IPS-NIHi7 (cell line): ENCODE data around the gene TEKT5.
"Not testable (repeated sequence)": the region's sequence is repeated elsewhere in the genome, so short reads cannot be mapped to it uniquely, and the experiment has no call there.

ENCODE experiments used
- DNase-seq: peaks from one replicate; pipeline ENCODE4 v3.0.0; 2012; ENCODE audit warnings: mixed read lengths; ENCODE audit errors: extremely low spot score

Gene TEKT5

GRCh38 chr16:10633429-10633828 is 61.3 kb downstream of the TEKT5 start:
- DNase-seq, result not testable (repeated sequence)

GRCh38 chr16:10631886-10632285 is 62.8 kb downstream of the TEKT5 start:
- DNase-seq, result no peak

GRCh38 chr16:10629592-10629963 is 65.2 kb downstream of the TEKT5 start:
- DNase-seq, result peak; percentile 72

GRCh38 chr16:10625595-10626357 is 69.0 kb downstream of the TEKT5 start:
- no peak for DNase-seq

GRCh38 chr16:10624527-10624926 is 70.2 kb downstream of the TEKT5 start:
- DNase-seq, result no peak

- no peak for DNase-seq
These were observed 71.7 kb downstream of the TEKT5 start for GRCh38 chr16:10623059-10623458.

- DNase-seq, result peak; percentile 50
These were observed 72.5 kb downstream of the TEKT5 start for GRCh38 chr16:10622036-10622921.

GRCh38 chr16:10621216-10621949 is 73.3 kb downstream of the TEKT5 start:
- DNase-seq, result not testable (repeated sequence)

GRCh38 chr16:10620120-10620519 is 74.6 kb downstream of the TEKT5 start:
- no peak for DNase-seq

GRCh38 chr16:10619271-10619849 is 75.4 kb downstream of the TEKT5 start:
- DNase-seq, result peak; percentile 67

- DNase-seq, result no peak
These were observed 76.0 kb downstream of the TEKT5 start for GRCh38 chr16:10618710-10619209.

GRCh38 chr16:10617662-10618420 is 76.9 kb downstream of the TEKT5 start:
- no peak for DNase-seq

- no peak for DNase-seq
These were observed 77.7 kb downstream of the TEKT5 start for GRCh38 chr16:10616756-10617640.

- DNase-seq, result no peak
These were observed 78.3 kb downstream of the TEKT5 start for GRCh38 chr16:10616419-10616755.

- no peak for DNase-seq
These were observed 80.0 kb downstream of the TEKT5 start for GRCh38 chr16:10614685-10615084.

- no peak for DNase-seq
These were observed 80.8 kb downstream of the TEKT5 start for GRCh38 chr16:10613785-10614485.

- DNase-seq, result no peak
These were observed 82.0 kb downstream of the TEKT5 start for GRCh38 chr16:10612649-10613179.

- no peak for DNase-seq
These were observed 82.8 kb downstream of the TEKT5 start for GRCh38 chr16:10611825-10612342.
